ENCODE data around the gene SNAP25.

The SNAP25 gene

GRCh38 chr20:10218536-10219451 lies at the start of gene SNAP25:
Gene SNAP25, plus strand, starts transcription at chr20:10218830. Its CDS starts 56,662 bp downstream, at chr20:10275492.
- peak; percentile 90 for DNase-seq (ENCODE audit: low read depth, low spot score)

GRCh38 chr20:10169752-10170151 lies 48.9 kb upstream of the SNAP25 start:
- no peak for DNase-seq (ENCODE audit: low read depth, low spot score)

- DNase-seq (ENCODE audit: low read depth, low spot score): no peak
These were observed 48.4 kb upstream of the SNAP25 start for GRCh38 chr20:10170261-10170660.

GRCh38 chr20:10171864-10172751 lies 46.5 kb upstream of the SNAP25 start:
- DNase-seq (ENCODE audit: low read depth, low spot score): peak; percentile 57

- no peak for DNase-seq (ENCODE audit: low read depth, low spot score)
These were observed 45.5 kb upstream of the SNAP25 start for GRCh38 chr20:10172998-10173655.

- no peak for DNase-seq (ENCODE audit: low read depth, low spot score)
These were observed 44.2 kb upstream of the SNAP25 start for GRCh38 chr20:10174400-10174799.

GRCh38 chr20:10177326-10177725 lies 41.3 kb upstream of the SNAP25 start:
- no peak for DNase-seq (ENCODE audit: low read depth, low spot score)

GRCh38 chr20:10178091-10178490 lies 40.5 kb upstream of the SNAP25 start:
- DNase-seq (ENCODE audit: low read depth, low spot score): no peak

GRCh38 chr20:10178727-10179313 lies 39.8 kb upstream of the SNAP25 start:
- DNase-seq (ENCODE audit: low read depth, low spot score): no peak

- DNase-seq (ENCODE audit: low read depth, low spot score): peak; percentile 14
These were observed 38.9 kb upstream of the SNAP25 start for GRCh38 chr20:10179574-10180298.

- no peak for DNase-seq (ENCODE audit: low read depth, low spot score)
These were observed 37.9 kb upstream of the SNAP25 start for GRCh38 chr20:10180651-10181235.

- no peak for DNase-seq (ENCODE audit: low read depth, low spot score)
These were observed 32.7 kb upstream of the SNAP25 start for GRCh38 chr20:10185741-10186558.

GRCh38 chr20:10190456-10190855 lies 28.2 kb upstream of the SNAP25 start:
- no peak for DNase-seq (ENCODE audit: low read depth, low spot score)

GRCh38 chr20:10192171-10192570 lies 26.5 kb upstream of the SNAP25 start:
- no peak for DNase-seq (ENCODE audit: low read depth, low spot score)

- no peak for DNase-seq (ENCODE audit: low read depth, low spot score)
These were observed 24.5 kb upstream of the SNAP25 start for GRCh38 chr20:10194166-10194565.

GRCh38 chr20:10200330-10200729 lies 18.3 kb upstream of the SNAP25 start:
- no peak for DNase-seq (ENCODE audit: low read depth, low spot score)

- DNase-seq (ENCODE audit: low read depth, low spot score): no peak
These were observed 17.2 kb upstream of the SNAP25 start for GRCh38 chr20:10201321-10201870.

GRCh38 chr20:10209091-10209490 lies 9.5 kb upstream of the SNAP25 start:
- no peak for DNase-seq (ENCODE audit: low read depth, low spot score)

GRCh38 chr20:10213526-10213925 lies 5.1 kb upstream of the SNAP25 start:
- DNase-seq (ENCODE audit: low read depth, low spot score): no peak

Data from ELF-1 (cell line).